ENCODE data around the gene SEMA4B.
"Not testable (repeated sequence)": the region's sequence is repeated elsewhere in the genome, so short reads cannot be mapped to it uniquely, and the experiment has no call there.

Gene SEMA4B

GRCh38 chr15:90201130-90201943 is at the start of gene SEMA4B:
Gene SEMA4B, plus strand, starts transcription at chr15:90201330. Its CDS starts 249 bp downstream, at chr15:90201579.
- peak; percentile 47 for DNase-seq

GRCh38 chr15:90151989-90152645 is 49.0 kb upstream of the SEMA4B start:
- no peak for DNase-seq

- DNase-seq = no peak
These were observed 47.5 kb upstream of the SEMA4B start for GRCh38 chr15:90153658-90154057.

GRCh38 chr15:90154246-90154645 is 46.9 kb upstream of the SEMA4B start:
- no peak for DNase-seq

GRCh38 chr15:90154861-90155626 is 46.1 kb upstream of the SEMA4B start:
- DNase-seq = no peak

GRCh38 chr15:90159213-90159612 is 41.9 kb upstream of the SEMA4B start:
- DNase-seq = no peak

GRCh38 chr15:90160781-90161727 is 40.1 kb upstream of the SEMA4B start:
- no peak for DNase-seq

GRCh38 chr15:90161950-90162361 is 39.2 kb upstream of the SEMA4B start:
- no peak for DNase-seq

GRCh38 chr15:90162956-90163355 is 38.2 kb upstream of the SEMA4B start:
- DNase-seq = no peak

- not testable (repeated sequence) for DNase-seq
These were observed 36.9 kb upstream of the SEMA4B start for GRCh38 chr15:90164239-90164638.

GRCh38 chr15:90165157-90165556 is 36.0 kb upstream of the SEMA4B start:
- no peak for DNase-seq

- no peak for DNase-seq
These were observed 35.3 kb upstream of the SEMA4B start for GRCh38 chr15:90165659-90166489.

- DNase-seq = no peak
These were observed 34.0 kb upstream of the SEMA4B start for GRCh38 chr15:90167121-90167520.

GRCh38 chr15:90171623-90172022 is 29.5 kb upstream of the SEMA4B start:
- no peak for DNase-seq

- DNase-seq = no peak
These were observed 27.8 kb upstream of the SEMA4B start for GRCh38 chr15:90173372-90173771.

- DNase-seq = no peak
These were observed 26.8 kb upstream of the SEMA4B start for GRCh38 chr15:90174140-90174875.

- no peak for DNase-seq
These were observed 24.1 kb upstream of the SEMA4B start for GRCh38 chr15:90177012-90177411.

- DNase-seq = no peak
These were observed 22.4 kb upstream of the SEMA4B start for GRCh38 chr15:90178468-90179435.

GRCh38 chr15:90181776-90182175 is 19.4 kb upstream of the SEMA4B start:
- DNase-seq = no peak
